ENCODE data around the gene OR2AG2.

- no peak for TF ChIP-seq CTCF (IDR thresholded peaks at IDR 0.05)
- TF ChIP-seq POLR2A (IDR thresholded peaks at IDR 0.05), result no peak
These were observed 27.6 kb upstream of the OR2AG2 start, which contains the start of gene OR6A2 for GRCh38 chr11:6799402-6799801.
